CMK (cell line): ENCODE data around the gene TLNRD1.

Source experiments
- DNase-seq: peaks from one replicate; pipeline ENCODE4 v3.0.0-alpha.2; 2010; ENCODE audit warnings: low read depth

TLNRD1 gene

GRCh38 chr15:81029414-81030300, 28.9 kb downstream of the TLNRD1 start:
- peak; percentile 21 for DNase-seq

- no peak for DNase-seq
Measured at GRCh38 chr15:81030301-81030750, 29.6 kb downstream of the TLNRD1 start.

GRCh38 chr15:81031203-81031602, 30.5 kb downstream of the TLNRD1 start:
- DNase-seq: no peak

- no peak for DNase-seq
Measured at GRCh38 chr15:81032355-81032754, 31.6 kb downstream of the TLNRD1 start.

DNA sequence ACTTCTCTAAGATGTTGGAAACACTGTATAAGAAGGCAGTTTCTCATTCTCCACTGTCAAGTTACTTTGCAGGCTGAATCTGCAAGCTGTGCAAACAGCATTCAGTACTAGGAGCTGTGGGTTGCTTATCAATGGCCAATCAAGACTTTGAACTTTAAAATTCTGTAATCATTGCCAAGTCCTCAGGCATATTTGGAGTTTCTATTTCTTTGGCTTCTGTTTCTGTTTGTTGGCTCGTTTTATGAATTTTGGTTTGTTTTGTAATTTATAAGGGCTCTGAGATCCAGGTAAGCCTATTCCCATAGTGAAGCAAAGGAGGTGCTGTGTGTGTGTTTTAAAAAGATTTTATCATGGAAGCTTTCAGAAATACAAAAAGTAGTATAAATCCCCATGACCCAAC, 32.1 kb downstream of the TLNRD1 start:
- DNase-seq: no peak

DNA sequence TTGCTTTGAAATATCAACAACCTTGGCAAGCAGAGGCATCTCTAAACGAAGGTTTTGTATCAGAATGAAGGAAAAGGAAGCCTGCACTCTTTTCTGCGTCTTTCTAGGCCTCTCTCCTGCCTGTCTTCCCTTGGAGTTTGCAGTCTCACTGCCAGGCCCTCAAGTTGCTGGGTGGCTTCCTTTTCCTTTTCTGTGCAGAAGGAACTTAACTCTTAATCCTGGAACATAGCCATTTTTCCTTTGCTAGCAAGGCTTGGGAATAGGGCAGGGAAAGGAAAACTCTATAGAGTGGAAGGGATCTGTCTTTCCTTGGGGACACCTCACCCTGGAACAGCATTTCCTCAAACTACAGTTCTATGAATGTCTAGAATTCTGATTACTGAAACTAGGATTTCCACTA, 32.8 kb downstream of the TLNRD1 start:
- DNase-seq: no peak

- DNase-seq: no peak
Measured at GRCh38 chr15:81037952-81038743, 37.4 kb downstream of the TLNRD1 start.

DNA sequence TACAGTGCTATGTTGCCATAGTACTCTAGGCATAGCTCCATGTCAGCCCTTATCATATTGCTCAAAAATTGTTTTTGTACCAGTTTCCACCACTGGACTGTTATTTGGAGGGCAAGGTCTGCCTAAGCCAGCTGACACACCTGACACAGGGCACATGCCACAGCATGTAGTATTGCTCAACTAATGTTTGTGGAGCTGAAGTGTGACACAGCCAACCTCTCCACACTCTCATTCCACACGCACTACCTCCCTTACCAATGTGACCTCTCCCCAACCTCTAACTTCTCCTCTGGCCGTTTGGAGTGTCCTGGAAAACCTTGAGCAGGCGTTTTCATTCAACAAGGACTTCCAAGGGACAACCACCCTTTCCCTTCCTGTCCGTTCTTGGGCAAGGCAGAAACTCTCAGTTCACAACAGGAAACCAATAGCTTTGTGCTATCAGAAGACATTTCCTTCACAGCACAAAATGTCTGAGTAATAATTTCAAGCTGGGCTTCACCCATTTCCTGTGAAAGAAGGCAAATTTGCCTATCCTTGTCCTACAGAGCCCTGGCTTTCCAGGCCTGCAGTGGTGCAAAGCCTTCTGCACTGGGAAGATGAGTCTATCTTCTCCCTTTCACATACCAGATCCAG, 38.4 kb downstream of the TLNRD1 start:
- DNase-seq: peak; percentile 74

GRCh38 chr15:81040757-81041156, 40.0 kb downstream of the TLNRD1 start:
- no peak for DNase-seq

DNA sequence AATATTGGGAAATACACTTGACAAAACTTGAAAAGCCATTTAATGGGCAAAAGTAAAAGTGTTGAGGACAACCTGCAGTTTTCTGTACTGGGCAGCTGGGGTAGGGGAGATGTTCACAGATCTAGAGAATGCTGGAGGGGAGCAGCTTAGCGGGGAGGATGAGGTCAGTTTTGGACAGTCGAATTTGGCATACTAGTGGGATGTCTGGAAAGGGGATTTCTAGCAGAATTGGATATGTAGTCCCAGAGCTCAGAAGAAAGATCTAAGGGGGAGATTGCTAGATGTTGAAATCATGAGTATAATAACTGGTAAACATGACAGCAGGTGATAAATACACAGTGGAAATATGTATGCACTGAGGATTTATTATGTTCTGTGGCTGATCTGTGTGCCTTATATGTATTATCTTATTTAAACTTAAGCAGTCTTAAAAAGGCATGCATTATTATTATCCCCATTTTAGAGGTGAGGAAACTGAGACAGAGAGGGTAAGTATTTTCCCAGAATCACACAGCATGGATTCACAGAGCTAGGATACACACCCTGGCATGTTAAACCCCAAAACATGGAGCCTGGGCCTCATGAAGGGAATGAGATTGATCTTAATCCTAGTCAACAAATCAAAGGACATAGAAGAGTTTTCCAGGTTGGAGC, 42.7 kb downstream of the TLNRD1 start:
- DNase-seq: no peak

- peak; percentile 47 for DNase-seq
Measured at GRCh38 chr15:81043935-81044575, 43.3 kb downstream of the TLNRD1 start.

DNA sequence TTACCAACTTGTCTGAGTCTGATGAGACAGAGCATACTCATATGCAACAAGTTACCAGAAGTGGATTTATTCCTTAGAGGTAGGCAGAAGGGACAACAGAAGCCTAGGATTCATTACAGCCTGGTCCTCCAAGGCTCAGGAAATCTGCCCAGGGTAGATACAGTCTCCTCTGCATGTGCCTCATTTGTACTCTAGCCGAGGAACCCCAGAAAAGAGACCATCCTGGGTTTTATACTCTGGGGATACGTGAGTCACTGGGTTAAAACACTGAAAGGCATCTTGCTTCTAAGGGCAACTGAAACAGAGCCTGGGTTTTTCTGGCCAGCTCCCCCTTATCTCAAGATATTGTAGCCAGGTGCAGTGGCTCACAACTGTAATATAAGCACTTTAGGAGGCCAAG, 45.6 kb downstream of the TLNRD1 start:
- no peak for DNase-seq

DNA sequence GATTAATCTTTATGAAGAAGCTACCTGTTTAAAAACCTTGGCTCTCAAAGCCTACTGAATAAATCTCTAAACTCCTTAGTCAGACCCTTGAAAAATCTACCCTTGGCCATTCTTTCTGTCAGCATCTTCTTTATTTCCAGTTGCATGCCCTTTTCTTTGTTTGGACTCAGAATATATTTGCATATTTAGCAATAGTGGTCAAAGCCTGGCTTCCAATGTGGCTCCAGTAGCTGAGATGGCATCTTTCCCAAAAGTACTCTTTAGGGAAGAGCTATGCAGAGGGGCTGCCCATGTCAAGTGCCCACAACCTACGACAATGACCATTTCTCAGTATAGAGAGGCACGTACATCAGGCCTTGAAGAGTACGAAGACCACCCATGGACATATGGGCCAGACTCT, 47.2 kb downstream of the TLNRD1 start:
- no peak for DNase-seq

GRCh38 chr15:81049835-81050234, 49.1 kb downstream of the TLNRD1 start:
- DNase-seq: no peak

DNA sequence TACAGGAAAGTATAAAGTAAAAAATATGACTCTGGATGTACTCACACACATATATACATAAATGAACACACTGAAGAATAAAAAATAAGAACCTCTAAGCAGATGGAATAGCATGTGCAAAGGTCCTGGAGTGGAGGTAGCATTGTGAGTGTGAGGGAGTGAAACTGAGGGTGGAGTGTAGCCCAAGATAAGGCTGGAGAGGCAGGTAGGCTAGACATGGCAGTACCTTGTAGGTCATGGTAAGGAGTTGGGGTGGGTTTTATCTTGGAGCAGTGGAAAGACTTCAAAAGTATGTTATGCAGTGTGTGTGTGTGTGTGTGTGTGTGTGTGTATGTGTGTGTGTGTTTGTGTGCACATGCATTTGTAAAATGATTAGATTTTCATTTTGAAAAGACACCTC, 49.5 kb downstream of the TLNRD1 start:
- DNase-seq: no peak

GRCh38 chr15:81050805-81051204, 50.1 kb downstream of the TLNRD1 start:
- DNase-seq: no peak

- no peak for DNase-seq
Measured at GRCh38 chr15:81052046-81052445, 51.3 kb downstream of the TLNRD1 start.

DNA sequence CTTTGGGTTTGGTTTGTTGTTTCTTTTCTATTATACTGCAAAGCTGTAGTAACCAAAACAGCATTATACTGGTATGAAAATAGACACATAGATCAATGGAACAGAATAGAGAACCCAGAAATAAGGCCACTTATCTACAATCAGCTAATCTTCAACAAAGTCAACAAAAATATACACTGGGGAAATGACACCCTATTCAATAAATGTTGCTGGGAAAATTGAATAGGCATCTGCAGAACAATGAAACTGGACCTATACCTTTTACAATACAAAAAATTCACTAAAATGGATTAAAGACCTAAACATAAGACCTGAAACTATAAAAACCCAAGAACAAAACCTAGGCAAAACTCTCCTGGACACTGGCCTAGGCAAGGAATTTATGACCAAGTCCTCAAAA, 52.9 kb downstream of the TLNRD1 start:
- no peak for DNase-seq

DNA sequence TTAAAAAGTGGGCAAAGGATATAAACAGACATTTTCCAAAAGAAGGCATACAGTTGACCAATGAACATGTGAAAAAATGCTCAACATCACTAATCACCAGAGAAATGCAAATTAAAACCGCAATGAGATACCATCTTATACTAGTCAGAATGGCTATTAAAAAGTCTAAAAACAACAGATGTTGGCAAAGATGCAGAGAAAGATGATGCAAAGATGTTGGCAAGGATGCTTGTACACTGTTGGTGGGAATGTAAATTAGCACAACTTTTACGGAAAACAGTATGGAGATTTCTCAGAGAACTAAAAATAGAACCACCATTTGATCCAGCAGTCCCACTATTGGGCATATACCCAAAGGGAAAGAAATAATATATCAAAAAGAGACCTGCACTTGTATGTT, 53.5 kb downstream of the TLNRD1 start:
- DNase-seq: no peak
